ENCODE measurements around the gene SPAG17. TPM values are rescaled to one million over a fixed set of nuclear protein-coding genes. Genes with fewer than 3 reads are reported as not detected.

SPAG17 gene
- total and polyA plus RNA-seq, 2 of the 4 experiments (the other 2 are of a cell fraction): 0.10 TPM; not detected in 1

- Histone ChIP-seq H3K4me2 (ENCODE audit: low read depth, low read length) (no peak overlapping the region), H4K91ac (ENCODE audit: insufficient read depth, low read depth, low read length) (no peak overlapping the region), H3K27me3 (ENCODE audit: control insufficient read depth, insufficient read depth, low read length) (no peaks in the 10 kb centered on the region), H2BK120ac (ENCODE audit: low read depth, low read length) (no peak overlapping the region), H2AK5ac (ENCODE audit: low read depth, low read length) (no peak overlapping the region), H3K4me1 (ENCODE audit: control insufficient read depth, insufficient read depth, low read length) (no peaks in the 10 kb centered on the region), H2BK15ac (ENCODE audit: low read depth, low read length) (no peak overlapping the region), H2BK20ac (ENCODE audit: low read depth, low read length) (no peak overlapping the region), H3K4me3 (ENCODE audit: insufficient read depth, low read depth, low read length) (no peak overlapping the region), H3K9me1 (ENCODE audit: insufficient read depth, low read length) (no peaks in the 10 kb centered on the region), H3K23ac (ENCODE audit: low read depth, low read length) (no peak overlapping the region), H2AK9ac (replicated peaks; ENCODE audit: low read depth, low read length, poor library complexity) (no peak overlapping the region), H3K56ac (ENCODE audit: extremely low read depth, insufficient read depth, low read length) (no peak overlapping the region), H4K20me1 (ENCODE audit: insufficient read depth, low read length) (no peaks in the 10 kb centered on the region), H3K9me3 (ENCODE audit: control insufficient read depth, insufficient read depth, low read length) (no peaks in the 10 kb centered on the region), H3K4ac (ENCODE audit: low read depth, low read length) (no peak overlapping the region), H3K36me3 (ENCODE audit: control insufficient read depth, insufficient read depth, low read length) (peaks cover 15% of the 10 kb centered on the region), H2AFZ (replicated peaks; ENCODE audit: low read length, poor library complexity) (no peak overlapping the region), H3K14ac (replicated peaks; ENCODE audit: low read depth, low read length) (no peak overlapping the region), H4K8ac (ENCODE audit: low read depth in 2 of 2, low read length in 2 of 2) (no peak overlapping the region), H2BK5ac (ENCODE audit: low read depth, low read length, poor library complexity, severe bottlenecking) (no peak overlapping the region), H3K79me1 (ENCODE audit: low read depth in 1 of 2, low read length in 2 of 2) (peaks cover 0 to 3% of the 10 kb centered on the region in 2 experiments; a peak in 3 of 4 replicates), H3K18ac (ENCODE audit: low read depth, low read length) (no peak overlapping the region), H3K27ac (ENCODE audit: insufficient read depth, low read length) (no peak overlapping the region), H4K5ac (ENCODE audit: low read depth, low read length) (no peak overlapping the region), H3K9ac (ENCODE audit: low read depth, low read length) (no peak overlapping the region)
- intact Hi-C loops (cut with micrococcal nuclease): no loop called here
- no peak for TF ChIP-seq RCOR1 (IDR thresholded peaks at IDR 0.05; ENCODE audit: insufficient replicate concordance, low read length)
- no peak for TF ChIP-seq MAFK (IDR thresholded peaks at IDR 0.05; ENCODE audit: low read depth, low read length)
- no peak for TF ChIP-seq POLR2A (IDR thresholded peaks at IDR 0.05; ENCODE audit: low read depth, low read length)
- no peak for TF ChIP-seq NFE2L2 (IDR thresholded peaks at IDR 0.05; ENCODE audit: low read depth, low read length)
- no peak for TF ChIP-seq MAZ (IDR thresholded peaks at IDR 0.05; ENCODE audit: borderline replicate concordance, low read depth, low read length)
- TF ChIP-seq CTCF (conservative IDR thresholded peaks at IDR 0.05; ENCODE audit: low read depth, low read length): no peak
- no peak for TF ChIP-seq CHD1 (IDR thresholded peaks at IDR 0.05; ENCODE audit: low read depth, low read length)
- TF ChIP-seq FOS (IDR thresholded peaks at IDR 0.05; ENCODE audit: low read depth, low read length): no peak
- no peak for TF ChIP-seq RFX5 (IDR thresholded peaks at IDR 0.05; ENCODE audit: low read depth, low read length)
- TF ChIP-seq RAD21 (IDR thresholded peaks at IDR 0.05; ENCODE audit: low read length): no peak
- no peak for TF ChIP-seq USF2 (IDR thresholded peaks at IDR 0.05; ENCODE audit: low read depth, low read length)
- no peak for TF ChIP-seq ELK1 (IDR thresholded peaks at IDR 0.05; ENCODE audit: borderline replicate concordance, low read depth, low read length)
- 95% methylated on average over 2 of the region's 2 CpGs; no CpG with 5 or more reads in 1 of the 2 experiments for whole genome bisulfite sequencing, 2 experiments (ENCODE audit: extremely low coverage in 2 of 2, insufficient read length in 1 of 2)
- dilution Hi-C loops (cut with HindIII; ENCODE audit: low sequenced_read_pairs, unreplicated experiment): no loop called here
- DNase-seq (no peak), ATAC-seq (ENCODE audit: low read depth) (no peak)
- POLR2A ChIA-PET (ENCODE audit: unreplicated experiment): no interaction called here
- in situ Hi-C loops (cut with MboI; ENCODE audit: low sequenced_read_pairs): loop anchor here (5.0 kb wide), 1 partner anchor 393 kb away; no protein-coding TSS in a partner anchor
- CTCF ChIA-PET: interaction anchor here (1.4 kb wide), 1 partner anchor 9 kb away, joined by 3 read pairs; no protein-coding TSS in a partner anchor
- no TSS peak for BruUV-seq (replicated peaks)
These were observed 280.0 kb downstream of the SPAG17 start for GRCh38 chr1:117905019-117905418.

All from IMR-90 (cell line).